ENCODE results near the gene OR52I1.
A peak's percentile ranks its signal among the peaks of the same experiment; 100 is the strongest.

Gene OR52I1, protein sequence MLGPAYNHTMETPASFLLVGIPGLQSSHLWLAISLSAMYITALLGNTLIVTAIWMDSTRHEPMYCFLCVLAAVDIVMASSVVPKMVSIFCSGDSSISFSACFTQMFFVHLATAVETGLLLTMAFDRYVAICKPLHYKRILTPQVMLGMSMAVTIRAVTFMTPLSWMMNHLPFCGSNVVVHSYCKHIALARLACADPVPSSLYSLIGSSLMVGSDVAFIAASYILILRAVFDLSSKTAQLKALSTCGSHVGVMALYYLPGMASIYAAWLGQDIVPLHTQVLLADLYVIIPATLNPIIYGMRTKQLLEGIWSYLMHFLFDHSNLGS

GRCh38 chr11:4593739-4594138, at the start of gene OR52I1:
Gene OR52I1, plus strand, starts transcription at chr11:4594039. Its CDS starts 0 bp downstream, at chr11:4594039.
- DNase-seq = no peak

- DNase-seq = no peak
These were observed 48.9 kb upstream of the OR52I1 start, which contains the start of gene OR52M1 for GRCh38 chr11:4544891-4545290. Gene OR52M1, plus strand, starts transcription at chr11:4545191. Its CDS starts 0 bp downstream, at chr11:4545191.

DNA sequence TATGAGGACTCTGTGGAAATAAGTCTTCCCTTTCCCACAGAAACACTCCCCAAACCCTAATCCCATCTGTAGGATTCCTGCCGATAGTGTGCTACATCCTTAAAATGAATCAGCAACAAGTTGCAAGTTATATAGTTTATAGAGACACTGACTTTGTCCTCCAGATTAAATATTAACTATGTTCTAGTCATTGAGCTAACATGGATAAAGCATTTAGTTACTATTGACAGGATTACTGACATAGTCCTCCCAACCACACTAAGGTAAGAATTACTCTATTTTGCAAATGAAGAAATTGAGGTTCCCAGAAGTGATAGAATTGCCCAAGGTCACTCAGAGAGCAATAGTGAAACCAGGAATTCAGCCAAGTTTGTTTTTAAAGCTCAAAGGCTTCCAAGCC, 47.0 kb upstream of the OR52I1 start:
- no peak for DNase-seq

GRCh38 chr11:4547416-4547815, 46.4 kb upstream of the OR52I1 start:
- DNase-seq = no peak

DNA sequence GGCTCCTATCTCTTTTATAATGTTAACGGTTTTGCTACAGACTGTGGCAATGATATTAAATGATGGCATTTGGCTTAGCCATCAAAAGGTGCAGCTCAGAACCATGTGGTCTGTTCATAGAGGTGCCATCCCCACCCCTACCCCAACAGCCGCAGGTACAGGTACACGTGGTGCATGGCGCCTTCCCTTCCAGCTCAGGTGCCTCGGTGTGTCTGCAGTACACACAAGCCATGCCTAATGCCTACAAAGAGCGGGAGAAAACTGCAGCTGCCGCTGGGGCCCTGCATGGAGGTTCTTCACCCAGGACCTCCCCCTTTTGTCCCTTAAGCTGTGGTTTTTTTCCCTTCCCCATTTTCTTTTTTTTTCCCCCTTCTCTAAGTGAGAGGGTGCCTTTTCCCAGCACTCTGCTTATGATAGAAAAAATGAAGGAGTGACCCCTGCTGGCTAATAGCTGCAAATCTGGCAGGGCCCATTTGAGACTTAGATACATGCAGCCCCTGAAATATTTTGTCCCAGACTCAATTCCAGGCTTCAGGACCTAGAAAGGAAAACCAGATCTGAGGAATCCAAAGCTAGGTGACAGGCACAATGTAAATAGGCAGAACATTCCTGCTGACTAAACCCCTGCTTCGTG, 42.4 kb upstream of the OR52I1 start:
- DNase-seq = peak; percentile 31 to 33

DNA sequence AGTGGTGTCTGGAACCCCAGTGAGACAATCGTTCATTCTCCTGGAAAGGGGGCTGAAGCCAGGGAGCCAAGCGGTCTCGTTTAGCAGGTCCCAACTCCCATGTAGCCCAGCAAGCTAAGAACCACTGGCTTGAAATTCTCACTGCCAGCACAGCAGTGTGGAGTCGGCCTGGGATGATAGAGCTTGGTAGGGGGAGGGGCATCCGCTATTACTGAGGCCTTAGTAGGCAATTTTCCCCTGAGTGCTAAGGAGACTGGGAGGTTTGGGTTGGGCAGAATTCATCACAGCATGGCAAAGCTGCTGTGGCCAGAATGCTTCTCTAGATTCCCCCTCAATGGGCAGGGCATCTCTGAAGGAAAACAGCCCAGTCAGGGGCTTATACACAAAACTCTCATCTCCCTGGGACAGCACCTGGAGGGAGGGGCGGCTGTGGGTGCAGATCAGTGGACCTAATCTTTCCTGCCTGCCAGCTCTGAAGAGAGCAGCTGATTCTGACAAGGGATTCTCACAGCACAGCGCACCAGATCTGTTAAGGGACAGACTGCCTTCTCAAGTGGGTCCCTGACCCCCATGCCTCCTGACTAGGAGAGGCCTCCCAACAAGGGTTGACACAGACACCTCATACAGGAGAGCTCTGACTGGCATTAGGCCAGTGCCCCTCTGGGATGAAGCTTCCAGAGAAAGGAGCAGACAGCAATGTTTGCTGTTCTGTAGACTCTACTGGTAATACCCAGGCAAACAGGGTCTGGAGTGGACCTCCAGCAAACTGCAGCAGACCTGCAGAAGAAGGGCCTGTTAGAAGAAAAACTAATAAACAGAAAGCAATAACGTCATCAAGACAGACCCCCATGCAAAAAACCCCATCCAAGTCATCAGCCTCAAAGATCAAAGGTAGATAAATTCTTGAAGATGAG, 34.1 kb upstream of the OR52I1 start:
- DNase-seq = no peak

- DNase-seq = no peak
These were observed 33.4 kb upstream of the OR52I1 start for GRCh38 chr11:4560467-4560866.

GRCh38 chr11:4565371-4565770, 28.5 kb upstream of the OR52I1 start:
- DNase-seq = no peak

DNA sequence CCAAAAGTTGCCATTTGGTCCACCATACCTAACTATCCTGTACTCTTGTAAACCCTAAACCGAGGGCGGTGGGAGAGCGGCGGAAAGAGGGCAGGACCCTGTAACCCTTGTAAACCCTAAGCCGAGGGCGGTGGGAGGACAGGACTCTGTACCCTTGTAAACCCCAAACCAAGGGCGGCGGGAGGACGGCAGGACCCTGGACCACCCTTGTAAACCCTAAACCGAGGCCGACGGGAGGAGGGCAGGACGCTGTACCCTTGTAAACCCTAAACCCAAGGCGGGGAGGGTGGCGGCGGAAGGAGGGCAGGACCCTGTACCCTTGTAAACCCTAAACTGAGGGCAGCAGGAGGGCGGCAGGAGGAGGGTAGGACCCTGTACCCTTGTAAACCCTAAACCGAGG, 24.8 kb upstream of the OR52I1 start:
- DNase-seq = no peak

- DNase-seq = no peak
These were observed 17.0 kb upstream of the OR52I1 start for GRCh38 chr11:4576880-4577279.

GRCh38 chr11:4577761-4578160, 16.1 kb upstream of the OR52I1 start:
- no peak for DNase-seq

DNA sequence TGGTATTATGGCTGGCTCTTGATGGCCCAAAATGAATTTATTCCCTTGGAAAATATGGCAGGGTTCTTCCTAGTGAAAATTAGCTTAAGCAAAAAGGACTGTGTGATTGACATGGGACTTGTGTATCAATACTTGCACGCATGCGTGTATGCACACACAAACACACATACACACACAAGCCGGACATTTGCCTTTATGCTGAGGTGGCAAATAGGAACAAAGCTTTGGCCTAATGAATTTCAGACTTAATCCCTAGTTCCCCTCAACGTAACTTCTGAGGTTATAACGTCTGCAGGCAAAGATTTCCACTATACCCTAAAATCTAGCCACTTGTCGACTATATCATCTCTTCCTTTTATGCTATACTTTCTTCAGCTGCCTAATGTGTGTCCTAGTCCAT, 15.2 kb upstream of the OR52I1 start:
- DNase-seq = no peak

- DNase-seq = no peak
These were observed 13.7 kb upstream of the OR52I1 start for GRCh38 chr11:4580124-4580523.

- no peak for DNase-seq
These were observed 12.4 kb upstream of the OR52I1 start, which contains the start of gene OR52I2 for GRCh38 chr11:4581443-4581842. Gene OR52I2, plus strand, starts transcription at chr11:4581743.

DNA sequence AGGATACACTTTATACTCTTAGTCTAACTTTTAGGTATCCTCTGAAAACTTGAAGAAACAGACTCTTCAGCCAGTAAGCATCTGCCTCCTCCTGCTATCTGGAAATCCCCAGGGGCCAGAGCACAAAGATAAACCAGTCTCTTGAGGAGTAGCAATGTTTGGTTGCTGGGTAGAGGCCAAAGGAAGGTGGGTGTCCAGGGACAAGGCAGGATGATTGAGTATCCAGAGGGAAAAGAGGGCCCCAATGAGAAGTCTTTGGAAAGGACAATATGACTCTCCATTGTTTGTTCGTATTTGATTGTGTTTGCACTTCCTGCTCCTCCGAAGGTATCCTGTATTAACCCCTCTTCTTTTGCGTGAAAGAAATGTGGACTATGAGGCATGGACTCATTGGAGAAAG, 4.8 kb upstream of the OR52I1 start:
- DNase-seq = no peak

GRCh38 chr11:4605057-4605456, 11.2 kb downstream of the OR52I1 start:
- DNase-seq = no peak

DNA sequence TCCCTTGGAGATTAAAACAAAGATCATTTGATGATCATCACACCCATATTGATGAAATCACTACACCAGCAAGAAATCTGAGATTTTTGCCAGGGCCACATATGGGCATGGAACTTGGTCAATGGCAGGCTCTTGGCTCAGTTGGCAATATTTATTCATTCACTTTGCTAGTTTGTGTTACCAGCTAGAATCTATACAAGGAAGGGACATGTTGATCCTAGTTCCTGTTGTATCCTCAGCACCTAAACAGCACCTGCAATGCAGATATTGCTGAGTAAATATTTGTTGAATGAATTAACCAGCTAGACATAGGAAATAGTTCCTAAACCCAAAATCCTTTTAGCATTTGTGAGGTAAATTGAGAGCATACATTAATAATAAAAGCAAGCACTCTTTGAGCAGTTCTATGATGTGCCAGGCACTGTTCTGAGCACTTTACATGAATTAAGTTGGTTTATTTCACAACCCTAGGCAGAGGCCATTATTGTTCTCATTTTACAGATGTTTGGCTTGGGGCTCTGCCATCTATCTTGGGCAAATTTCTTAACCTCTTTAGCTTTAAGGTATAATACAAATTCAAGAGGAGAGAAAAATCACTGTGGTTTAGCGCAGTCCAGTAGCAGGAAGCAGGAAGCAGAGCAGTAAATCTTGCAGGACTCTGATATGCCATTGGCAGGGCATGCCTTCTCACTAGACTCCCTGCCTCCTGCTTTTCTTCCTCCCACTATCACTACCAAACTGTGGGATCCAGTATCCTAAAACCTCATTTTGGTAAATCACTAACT, 12.6 kb downstream of the OR52I1 start:
- peak; percentile 11 to 42 for DNase-seq

DNA sequence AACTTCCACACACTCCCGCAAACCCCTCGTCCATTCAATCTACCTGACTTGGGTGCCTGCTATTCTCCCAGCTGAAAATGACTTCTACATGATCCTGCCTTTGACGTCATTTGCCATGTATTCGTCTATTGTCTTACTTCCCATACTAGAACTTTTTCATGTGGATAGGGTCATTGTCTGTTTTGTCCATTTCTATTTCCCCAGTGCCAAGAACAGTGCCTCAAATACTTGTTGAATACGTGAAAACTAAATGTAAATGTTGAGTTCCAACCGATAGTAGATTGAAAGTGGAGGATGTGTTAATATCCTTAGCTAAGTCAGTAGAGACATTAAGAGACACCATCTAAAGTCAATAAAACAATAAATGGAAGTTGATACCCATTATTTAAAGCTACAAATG, 13.3 kb downstream of the OR52I1 start:
- DNase-seq = no peak

DNA sequence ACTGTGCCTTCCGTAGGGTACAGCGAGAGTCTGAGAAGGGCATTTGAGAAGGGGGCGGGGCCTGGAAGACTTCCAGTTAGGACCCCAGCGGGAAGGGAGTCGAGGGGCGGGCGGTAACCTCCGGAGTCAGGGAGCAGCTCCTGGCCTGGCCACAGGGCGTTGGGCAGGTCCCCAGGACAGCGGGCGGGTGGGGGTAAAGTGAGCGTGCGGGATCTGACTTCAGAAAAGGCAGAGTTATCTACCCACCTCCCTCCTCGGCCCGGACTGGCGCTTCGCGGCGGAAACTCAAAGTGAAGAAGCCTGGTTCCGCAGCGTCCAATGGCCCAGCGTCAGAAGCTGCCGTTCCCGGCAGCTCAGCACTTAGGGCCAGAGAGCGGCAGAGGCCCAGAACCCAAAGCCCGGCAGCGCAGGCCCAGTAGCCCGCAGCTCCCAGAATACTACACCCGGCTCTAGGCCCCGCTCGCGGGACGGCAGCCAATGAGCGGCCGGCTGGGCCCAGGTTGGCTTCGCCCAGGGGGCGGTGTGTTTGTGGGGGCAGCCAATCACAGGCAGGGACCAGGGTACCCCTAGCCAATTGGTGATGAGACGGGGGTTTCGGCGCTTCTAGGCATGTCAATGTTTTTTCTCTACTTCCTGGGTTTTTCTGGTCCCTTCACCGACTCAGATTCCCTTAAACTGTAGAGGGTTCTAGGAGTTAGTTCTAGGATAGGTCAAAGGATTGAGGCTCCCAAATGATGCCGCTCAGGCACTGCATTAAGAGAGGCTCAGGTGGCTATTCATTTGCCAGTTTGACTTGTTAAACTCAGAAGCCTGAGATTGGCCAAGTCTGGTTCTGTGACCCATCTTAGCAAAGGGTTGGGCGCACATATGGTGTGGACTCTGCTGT, 14.2 kb downstream of the OR52I1 start, which contains the start of gene TRIM68:
TRIM68 (minus strand) TSS at position 451 of the 886 bp plus-strand sequence. CDS start 2,727 bp downstream, outside the sequence.
- DNase-seq = peak; percentile 89 to 92

DNA sequence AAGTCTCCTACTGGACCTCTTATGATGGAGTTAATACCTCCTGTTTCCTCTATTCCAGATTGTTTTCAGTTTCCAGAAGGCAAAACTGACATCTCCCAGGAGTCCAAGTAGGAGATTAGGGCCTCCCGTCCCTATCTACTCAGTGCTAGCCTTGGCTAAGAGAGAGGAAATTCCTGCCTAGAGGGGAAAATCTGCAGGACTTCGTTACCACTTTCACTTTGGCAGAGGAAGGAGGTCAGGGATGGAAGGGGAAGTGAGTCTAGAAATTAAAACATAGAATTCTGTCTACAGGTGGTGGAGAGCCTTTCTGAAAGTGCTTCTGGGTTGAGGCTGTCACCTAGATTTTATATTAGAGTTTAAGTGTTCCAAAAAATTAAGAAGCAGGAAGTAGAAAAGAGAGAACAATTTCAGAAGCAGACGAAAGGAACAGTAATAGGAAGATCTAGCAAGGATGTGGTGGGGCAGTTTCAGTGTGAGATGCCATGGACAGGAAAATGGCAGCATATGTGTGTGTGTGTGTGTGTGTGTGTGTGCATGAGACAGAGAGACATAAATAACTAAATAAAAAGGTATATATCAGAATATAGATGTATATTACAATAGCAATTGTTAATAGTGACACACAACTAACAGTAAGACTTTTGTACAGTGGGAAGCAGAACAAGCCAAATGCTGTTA, 16.6 kb downstream of the OR52I1 start:
- DNase-seq = peak in 1 of 2 experiments; percentile 25

DNA sequence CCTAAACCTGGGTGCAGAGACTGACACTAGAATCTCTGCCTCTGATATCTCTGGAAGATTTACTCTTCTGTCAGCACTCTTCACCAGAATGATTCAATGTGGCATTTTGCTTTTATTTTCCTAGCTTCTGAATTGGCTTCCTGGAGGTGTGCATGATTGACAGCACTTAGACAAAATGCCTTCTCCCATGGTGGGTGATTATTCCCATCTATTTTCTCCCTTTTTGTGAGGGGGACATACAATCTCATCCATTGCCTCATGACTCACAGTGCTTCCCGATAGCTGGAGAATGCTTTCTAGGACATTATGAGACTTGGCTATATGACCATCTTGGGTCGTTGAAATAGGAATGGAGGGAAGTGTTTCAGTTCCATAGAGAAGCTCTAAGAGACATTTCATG, 18.1 kb downstream of the OR52I1 start:
- no peak for DNase-seq
